Activated CD4-positive, alpha-beta T cell treated with anti-CD3 and anti-CD28 coated beads for 4 hours (primary cell): ENCODE data around the gene PTPN14.

Experiments
- DNase-seq, 2 donors: peaks; one replicate each; pipeline ENCODE4 v3.0.0-alpha.2; 2020

Gene PTPN14

DNA sequence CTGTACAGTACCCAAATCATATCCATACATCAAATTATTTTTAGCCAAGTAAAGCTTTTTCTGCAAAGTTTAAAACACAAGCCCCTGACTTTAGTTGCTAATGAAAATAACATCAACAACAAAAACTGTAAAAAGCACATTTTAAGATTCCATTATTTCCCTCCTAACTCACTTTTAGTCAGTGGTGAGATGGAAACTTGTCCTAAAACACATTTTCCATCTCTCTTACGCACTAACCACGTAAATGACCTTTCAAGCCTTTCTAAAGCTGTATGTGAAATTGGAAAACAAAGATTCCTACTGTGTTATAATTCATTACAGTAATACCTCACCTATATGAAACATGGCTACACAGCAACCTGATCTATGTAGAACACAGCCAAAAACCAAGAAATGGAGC is 77.5 kb downstream of the PTPN14 start:
- DNase-seq: no peak

DNA sequence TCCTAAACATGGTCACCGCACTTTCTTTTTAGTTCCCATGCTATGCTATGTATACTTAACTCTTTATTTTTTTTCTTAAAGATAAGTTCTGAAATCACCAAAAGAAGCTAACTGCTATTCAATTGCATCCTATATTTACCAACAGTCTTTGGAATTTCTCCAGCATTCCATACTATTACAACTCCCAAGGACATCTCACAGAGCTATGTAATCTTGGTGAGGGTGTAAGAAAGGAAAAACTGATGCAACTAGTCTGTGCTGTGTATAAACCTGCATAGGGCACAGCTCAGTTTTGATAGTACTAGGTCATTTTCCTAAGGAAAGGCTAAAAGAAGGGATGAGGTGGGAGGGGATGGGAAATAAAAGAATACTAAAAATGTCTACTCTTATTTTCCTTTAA is 78.0 kb downstream of the PTPN14 start:
- DNase-seq: no peak

GRCh38 chr1:214472364-214472763 is 79.0 kb downstream of the PTPN14 start:
- DNase-seq: no peak

DNA sequence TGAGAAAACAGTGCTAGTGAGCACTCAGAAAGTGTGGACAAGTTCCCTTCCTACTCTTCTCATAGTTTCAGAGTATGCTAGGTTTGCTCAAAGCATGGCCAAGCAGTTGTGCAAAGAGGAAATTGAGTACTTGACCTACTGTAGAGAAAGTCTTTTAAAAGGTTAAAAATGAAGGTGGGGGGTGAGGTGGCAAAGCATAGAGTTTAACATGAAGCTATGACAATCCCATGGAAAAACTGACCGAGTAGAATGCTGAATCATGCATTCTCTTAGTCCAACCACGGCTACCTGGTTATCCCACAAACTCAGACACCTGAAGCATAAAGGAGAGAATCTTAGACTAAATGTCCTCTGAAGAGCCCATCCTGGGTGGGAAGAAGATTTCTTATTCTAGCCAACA is 79.9 kb downstream of the PTPN14 start:
- no peak for DNase-seq

DNA sequence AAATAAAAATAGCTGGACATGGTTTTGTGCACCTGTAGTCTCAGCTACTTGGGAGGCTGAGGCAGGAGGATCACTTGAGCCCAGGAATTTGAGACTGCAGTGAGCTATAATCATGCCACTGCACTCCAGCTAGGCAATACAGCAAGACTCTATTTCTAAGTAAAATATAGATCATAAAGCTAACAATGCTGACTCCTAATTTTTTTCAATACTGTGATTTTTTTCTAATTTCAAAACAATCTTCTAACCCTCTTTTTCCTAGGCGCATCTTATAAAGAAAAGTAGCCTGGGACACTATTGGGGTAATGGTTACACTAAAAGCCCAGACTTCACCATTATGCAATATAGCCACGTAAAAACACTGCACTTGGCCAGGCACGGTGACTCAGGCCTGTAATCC is 81.3 kb downstream of the PTPN14 start:
- DNase-seq: no peak

GRCh38 chr1:214469290-214469689 is 82.1 kb downstream of the PTPN14 start:
- DNase-seq: no peak

GRCh38 chr1:214467078-214467585 is 84.3 kb downstream of the PTPN14 start:
- no peak for DNase-seq

GRCh38 chr1:214466403-214467077 is 84.9 kb downstream of the PTPN14 start:
- DNase-seq: no peak

GRCh38 chr1:214464445-214465287 is 86.7 kb downstream of the PTPN14 start:
- no peak for DNase-seq

GRCh38 chr1:214463596-214463995 is 87.8 kb downstream of the PTPN14 start:
- no peak for DNase-seq

DNA sequence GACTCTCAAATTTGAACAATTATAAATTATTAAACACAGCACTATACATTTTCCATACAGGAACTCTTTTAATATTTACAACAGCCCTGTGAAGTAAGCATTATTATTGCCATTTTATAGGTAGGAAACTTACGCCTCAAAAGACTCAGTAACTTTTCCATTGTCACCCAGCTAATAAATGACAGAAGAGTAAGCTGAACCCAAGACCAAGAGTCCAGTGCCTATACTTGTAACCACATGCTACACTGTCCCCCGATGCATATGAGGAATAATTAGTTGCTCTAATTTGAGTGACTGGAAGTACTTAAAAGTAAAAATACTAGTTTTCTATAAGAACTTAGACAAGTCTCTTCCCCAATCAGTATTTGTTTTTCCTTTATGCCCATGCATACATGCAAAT is 88.5 kb downstream of the PTPN14 start:
- DNase-seq: no peak

GRCh38 chr1:214461305-214461704 is 90.1 kb downstream of the PTPN14 start:
- DNase-seq: no peak

DNA sequence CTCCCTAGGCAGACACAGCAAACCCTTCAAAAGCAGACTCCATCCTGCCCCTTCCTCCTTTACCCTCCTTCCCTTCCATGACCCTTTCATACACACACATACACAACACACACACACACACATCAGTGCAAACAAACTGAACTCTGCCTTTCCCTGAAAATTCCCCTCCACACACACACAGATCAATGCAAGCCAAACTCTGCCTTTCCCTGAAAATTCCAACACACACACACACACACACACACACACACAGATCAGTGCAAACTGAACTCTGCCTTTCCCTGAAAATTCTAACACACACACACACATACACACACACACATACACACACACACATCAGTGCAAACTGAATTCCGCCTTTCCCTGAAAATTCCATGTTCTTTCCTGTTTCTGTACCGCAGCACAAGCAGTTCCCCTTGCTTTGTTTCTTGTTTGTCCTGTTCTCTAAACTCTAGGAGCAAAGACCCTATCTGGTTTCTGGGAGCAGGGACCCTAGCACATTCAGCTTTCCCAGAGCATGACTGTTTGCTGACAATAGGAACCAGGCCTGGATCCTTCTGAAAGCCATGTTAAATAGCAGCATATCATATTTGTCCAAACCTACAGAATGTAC is 91.0 kb downstream of the PTPN14 start:
- DNase-seq: no peak

DNA sequence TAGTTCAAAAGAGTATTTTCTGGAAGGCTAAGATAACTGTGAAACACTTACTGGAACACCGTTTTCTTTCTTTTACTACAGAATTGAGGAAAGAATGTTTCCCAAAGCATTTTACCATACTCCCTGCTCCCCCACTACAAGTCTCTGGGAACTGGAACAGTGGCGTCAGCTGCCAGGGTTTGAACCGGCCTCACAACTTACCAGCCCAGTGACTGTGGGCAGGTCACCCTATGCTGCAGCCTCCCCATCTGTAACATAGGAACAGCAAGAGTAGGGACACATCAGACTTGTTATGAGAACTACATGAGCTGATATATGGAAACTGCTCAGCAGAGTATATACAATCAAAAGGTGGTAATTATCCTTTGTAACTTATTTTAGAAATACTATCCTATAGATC is 91.5 kb downstream of the PTPN14 start:
- DNase-seq: no peak

DNA sequence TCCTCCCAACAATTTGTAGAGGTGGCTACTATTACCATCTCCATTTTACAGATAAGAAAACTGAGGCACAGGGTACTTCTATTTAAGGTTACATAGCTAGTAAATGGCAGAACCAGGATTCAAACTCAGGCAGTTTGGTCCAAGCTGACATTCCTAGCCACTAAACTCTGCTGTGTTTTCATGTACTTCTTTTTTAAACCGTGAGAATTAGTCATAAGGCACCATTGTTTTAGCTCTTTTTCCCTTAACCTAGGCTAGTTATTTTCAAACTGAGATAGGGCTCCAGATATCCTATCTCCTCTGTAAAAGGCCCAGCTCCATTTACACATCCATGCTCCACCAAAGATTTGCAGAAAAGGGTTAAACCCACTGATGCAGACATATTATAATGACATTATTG is 92.9 kb downstream of the PTPN14 start:
- DNase-seq: no peak

GRCh38 chr1:214455971-214456867 is 95.2 kb downstream of the PTPN14 start:
- DNase-seq: no peak

DNA sequence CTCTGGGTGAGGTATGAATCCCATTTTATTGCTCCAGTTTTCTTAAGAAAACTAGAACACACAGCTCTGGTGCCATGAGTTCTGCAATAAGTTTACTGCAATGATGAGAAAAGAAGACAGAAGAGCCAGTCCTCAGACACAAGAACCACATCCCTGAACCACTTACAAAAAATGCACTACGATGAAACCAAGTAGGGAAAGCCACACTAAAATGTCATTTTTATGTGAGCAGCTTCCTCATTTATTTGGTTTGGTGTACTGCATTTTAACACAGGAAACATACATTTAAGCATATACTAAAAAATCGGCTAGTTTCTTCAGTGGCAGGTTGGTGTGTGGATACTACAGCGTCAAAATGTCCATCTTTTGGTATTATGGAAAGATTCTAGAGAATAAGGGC is 95.9 kb downstream of the PTPN14 start:
- DNase-seq: no peak

- no peak for DNase-seq
These were observed 96.6 kb downstream of the PTPN14 start for GRCh38 chr1:214454569-214455396.

DNA sequence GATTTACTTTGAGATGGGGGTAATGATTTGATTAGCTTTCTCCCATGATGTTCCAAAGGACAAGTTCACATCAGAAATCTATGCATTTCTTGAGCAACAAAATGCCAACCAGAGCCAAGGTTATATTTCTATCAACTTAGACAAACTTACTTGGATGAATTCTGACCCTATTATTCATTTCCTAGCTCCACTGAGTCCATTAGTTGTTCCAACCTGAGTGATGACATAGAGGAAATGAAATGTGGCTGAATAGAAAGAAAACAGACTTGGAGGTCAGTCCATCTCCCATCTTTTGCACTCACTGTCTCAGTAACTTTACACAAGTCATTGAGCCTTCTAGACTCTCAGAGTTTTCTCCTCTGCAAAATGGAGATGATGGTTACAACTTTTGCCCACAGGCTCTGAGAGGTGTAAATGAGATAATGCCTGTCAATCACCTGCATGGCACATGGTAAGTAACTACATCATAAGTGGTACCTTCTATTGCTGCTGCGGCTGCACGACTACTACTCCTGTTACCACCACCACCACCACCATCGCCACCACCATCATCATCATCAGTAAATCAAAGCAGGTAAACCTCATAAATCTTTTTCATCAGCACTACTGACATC is 98.2 kb downstream of the PTPN14 start:
- no peak for DNase-seq

DNA sequence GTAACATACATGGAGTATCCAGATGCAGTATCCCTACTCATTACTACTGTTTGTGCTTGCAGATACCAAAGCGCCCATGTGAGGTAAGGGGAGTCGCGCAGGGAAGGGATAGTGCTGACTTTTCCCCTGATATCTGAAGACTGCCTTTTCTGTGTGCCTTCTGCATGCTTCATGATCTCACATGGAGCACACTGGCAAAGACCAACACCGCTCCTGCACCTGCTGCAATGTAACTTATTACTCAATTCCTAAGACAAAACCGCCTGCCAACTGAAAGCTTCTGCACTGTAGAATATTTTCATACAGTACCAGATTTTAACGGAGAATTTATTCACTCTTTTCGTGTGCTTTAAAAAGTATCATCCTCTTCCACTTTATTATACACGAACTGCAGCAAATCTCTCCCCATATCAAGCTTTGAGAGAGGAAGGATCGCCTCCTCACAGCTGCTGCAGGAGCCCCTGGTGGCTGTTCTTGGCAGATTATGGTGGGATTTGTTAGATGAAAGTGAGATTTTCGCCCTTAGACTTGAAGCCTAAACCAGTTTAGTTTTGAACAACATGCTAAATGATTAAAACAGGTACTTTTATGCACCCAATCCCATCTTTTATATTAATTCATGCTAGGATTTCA is 99.1 kb downstream of the PTPN14 start:
- no peak for DNase-seq

DNA sequence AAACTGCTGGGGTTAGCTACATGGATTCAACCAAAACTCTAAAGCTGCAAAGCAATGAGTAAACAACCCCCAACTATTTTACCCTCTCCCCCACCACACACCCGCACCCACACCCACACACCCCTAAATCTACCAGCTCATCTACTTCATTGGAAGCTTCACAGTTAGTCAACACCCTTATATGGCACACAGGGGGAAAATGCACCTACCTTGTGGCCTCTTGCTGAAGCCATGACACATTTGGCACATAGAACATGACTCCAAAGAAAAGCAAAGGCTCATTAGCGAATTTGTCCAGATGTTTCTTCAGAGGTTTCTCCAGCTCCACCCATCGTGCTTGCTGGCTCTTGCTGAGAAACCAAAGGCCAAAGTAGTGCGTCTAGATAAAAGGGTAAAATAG is 99.8 kb downstream of the PTPN14 start:
- no peak for DNase-seq
